Measurements from ENCODE around the gene ACSL6.

- TF ChIP-seq EZH2phosphoT487 (IDR thresholded peaks at IDR 0.05; ENCODE audit: borderline replicate concordance, low read length) (no peak), CTCF (IDR thresholded peaks at IDR 0.05; ENCODE audit: low read depth, low read length, poor library complexity, severe bottlenecking) (no peak)
Observed at GRCh38 chr5:132060501-132061161, 49.2 kb upstream of the ACSL6 start, which contains the start of gene IL3.
